Skeletal muscle cell (primary cell): ENCODE results near the gene BSG.
"Not testable (repeated sequence)": the region's sequence is repeated elsewhere in the genome, so short reads cannot be mapped to it uniquely, and the experiment has no call there.

ENCODE experiments used
- DNase-seq: peaks from one replicate; pipeline ENCODE4 v3.0.0-alpha.2; 2010; ENCODE audit warnings: low read depth
- H3K4me3 ChIP-seq: 2 replicates; pipeline ENCODE4 v1.5.1; 2011; ENCODE audit warnings: low read depth, mild to moderate bottlenecking, control low read depth, low read length, moderate library complexity

BSG gene

DNA sequence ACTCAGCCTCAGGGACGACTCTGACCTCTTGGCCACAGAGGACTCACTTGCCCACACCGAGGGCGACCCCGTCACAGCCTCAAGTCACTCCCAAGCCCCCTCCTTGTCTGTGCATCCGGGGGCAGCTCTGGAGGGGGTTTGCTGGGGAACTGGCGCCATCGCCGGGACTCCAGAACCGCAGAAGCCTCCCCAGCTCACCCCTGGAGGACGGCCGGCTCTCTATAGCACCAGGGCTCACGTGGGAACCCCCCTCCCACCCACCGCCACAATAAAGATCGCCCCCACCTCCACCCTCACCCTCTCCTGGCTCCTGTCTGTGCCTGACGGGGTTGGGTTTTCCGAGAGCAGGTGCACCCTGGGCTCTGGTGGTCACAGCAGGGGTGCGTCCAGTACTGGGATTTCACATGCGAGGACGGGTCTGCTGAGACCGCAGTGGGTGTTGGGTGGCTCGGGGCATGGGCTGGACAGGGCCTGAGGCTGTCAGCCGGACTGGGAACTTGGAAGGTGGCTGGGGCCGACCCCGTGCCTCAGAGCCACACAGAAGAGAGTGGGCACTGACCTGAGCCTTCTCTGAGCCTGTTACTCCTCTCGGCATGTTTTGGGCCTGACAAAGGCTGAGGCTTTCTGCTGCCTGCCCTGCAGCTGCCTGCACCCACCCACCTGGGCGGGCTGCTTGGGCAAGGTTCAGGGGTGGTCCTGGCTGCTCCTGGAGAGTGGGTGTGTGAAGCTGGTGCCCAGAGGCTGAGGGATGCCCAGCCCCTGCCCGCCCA, 11.0 kb downstream of the BSG start:
- no peak for DNase-seq
- H3K4me3 ChIP-seq: no peak overlapping the region

DNA sequence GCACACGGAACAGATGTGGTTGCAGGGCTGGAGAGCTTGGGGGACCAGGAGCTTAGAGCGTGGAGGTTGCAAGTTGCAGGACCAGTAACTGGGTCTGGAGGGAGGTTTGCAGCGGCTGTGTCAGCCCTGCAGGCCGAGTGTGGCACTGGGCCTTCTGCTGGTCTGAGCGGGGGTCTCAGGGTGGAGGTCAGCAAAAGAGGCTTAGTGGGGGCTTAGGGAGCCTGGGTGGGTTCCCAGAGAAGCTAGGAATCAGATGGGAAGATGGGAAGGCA, 11.5 kb downstream of the BSG start:
- DNase-seq: no peak
- H3K4me3 ChIP-seq: no peak overlapping the region

DNA sequence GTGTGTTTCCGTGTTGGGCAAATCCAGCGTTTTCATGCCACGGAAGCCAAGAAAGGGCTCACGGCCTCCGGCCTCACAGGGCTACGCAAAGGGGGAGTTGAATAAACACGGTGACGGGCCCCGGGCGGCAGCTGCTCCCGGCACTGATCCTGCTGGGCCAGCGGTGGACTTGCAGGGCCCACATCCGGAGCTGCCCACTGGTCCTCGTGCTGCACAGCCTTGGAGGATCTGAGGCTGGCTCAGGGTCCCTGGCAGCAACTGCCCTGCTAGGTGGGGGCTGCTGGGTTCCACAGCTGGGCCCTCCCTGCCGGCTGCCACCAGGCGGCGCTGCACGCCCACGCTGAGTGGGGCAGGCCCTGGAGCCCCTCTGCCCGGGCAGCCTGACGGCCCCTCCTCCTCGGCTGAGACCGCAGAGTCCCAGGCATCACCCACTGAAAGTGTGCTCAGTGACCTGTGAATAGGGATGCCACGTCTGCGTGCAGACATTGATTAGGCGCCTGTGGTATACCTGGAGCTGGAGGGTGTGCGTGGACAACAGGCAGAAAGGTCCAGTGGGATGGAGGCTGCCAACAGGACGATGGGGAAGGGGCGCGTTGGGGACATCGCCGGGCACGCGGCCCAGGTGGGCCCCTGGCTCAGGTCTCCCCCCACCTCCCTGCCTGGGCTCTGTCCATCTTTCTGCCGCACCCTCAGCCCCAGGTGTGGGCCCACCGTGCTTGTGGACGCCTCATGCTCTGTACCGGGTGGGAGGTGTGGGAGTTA, 12.0 kb downstream of the BSG start:
- no peak for DNase-seq

DNA sequence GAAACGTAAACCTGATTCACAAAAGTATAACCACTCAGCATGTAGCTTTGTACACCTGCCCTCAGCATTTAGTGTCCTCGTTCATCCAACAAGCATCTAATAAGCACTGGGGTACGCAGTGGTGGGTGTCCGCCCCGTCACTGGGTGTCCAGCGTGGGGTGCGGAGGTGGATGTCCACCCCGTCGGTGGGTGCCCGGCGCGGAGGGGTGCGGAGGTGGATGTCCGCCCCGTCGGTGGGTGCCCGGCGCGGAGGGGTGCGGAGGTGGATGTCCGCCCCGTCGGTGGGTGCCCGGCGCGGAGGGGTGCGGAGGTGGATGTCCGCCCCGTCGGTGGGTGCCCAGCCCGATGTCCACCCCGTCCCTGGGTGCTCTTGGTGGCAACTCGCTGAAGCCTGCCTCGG, 12.8 kb downstream of the BSG start:
- not testable (repeated sequence) for DNase-seq, H3K4me3 ChIP-seq

More for the DNA sequence above, 12.0 kb downstream of the BSG start:
- no peak overlapping the region for H3K4me3 ChIP-seq

DNA sequence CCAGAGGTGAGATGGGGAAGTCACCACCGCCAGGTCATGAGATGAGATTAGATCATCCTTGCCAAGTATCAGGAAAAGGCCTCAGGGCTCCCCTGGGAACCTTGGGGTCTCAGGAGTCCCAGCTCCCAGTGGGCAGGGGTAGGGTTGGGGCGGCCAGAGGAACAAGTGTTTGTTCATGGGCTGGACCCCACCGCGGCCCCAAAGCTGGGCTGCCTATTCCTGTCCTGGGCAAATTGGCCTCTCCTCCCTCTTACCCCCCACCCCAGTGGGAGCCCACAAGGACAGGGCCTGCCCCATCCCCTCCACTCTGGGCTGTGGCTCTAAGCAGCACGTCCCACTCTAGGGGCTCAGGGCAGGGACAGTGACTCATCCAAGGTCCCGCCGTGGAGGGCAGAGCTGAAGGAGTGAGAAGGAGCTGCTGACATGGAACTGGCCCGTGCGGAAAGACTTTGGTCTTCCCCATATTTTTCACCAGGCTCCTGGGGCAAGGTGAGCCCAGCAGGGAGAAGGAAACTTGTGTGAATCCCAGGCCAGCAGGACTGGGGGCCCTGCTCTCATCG, 13.2 kb downstream of the BSG start:
- no peak for DNase-seq
- no peak overlapping the region for H3K4me3 ChIP-seq

DNA sequence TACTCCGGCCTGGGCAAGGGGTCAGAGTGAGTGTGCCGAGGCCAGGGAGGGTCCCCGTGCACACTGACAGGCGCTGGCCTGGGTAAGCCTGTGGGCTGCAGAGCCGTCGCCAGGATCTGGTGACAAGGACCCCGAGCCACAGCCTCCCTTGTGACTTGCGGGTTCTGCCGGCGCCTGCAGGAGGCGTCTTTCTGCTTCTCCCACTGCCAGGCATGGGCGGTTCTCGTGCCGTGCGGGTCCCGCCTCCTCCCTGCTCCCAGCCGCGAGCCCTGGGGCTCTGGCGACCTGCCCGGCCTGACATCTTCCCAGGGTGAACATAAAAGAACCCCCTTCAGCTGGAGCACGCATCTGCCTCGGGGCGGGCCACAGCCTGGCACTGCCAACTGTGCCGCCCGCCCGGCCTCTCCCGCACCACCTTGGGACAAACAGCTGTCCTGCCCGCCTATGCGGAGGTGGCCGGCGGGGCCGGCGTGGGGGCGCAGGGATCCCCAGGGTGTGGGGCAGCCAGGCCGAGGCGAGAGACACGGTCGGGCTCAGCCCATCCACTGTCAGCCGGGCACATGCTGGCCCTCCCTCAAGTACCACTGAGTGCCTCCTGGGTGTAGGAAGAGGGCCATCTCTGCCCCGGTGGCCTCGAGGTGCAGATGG, 15.8 kb downstream of the BSG start:
- DNase-seq: peak; percentile 53

DNA sequence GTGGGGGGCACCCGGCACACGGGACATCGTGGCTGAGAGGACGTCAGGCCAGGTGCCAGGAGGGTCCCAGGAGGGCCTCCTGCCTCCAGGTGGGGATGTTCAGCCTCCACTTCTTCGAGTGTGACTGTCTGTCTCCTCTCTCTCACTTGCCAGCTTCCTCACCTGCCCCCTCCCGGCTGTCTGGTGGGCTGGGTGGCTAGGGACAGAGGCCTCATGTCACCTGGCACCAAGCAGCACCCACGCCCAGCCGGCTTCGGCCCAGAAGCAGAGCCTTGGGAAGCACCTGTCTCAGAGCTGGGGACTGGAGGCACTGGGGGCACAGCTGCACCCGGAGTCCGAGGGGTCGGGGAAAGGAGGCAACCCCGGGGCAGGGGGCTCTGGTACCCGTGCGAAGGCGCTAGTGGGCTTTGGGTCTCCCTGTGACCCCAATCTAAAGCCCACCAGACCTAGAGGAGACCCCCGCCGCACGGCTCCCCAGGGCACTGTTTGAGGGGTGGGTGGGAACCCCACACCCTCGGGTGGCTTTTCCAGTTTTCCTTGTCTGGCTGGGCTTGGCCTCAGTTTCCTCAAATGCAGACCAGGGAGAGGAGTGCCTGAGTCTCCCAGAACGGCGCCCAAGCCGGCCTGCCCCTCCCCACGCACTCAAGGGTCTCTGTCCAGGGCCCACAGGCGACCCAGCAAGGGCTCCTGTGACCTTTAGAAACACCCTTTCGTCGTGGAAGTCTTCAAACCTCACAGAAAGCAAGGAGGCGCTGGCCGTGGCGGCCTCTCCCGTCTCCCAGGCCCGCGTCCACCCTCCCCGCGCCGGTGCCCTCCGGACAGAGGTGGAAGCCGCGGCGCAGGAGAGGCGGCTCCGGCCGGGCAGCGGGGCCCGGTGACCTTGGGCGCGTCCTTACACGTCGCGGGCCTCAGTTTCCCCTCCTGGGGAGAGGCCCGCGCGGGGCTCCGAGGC, 16.6 kb downstream of the BSG start:
- DNase-seq: no peak
- peak overlapping the region; percentile 26 for H3K4me3 ChIP-seq

More for the DNA sequence above, 15.8 kb downstream of the BSG start:
- H3K4me3 ChIP-seq: no peak overlapping the region

DNA sequence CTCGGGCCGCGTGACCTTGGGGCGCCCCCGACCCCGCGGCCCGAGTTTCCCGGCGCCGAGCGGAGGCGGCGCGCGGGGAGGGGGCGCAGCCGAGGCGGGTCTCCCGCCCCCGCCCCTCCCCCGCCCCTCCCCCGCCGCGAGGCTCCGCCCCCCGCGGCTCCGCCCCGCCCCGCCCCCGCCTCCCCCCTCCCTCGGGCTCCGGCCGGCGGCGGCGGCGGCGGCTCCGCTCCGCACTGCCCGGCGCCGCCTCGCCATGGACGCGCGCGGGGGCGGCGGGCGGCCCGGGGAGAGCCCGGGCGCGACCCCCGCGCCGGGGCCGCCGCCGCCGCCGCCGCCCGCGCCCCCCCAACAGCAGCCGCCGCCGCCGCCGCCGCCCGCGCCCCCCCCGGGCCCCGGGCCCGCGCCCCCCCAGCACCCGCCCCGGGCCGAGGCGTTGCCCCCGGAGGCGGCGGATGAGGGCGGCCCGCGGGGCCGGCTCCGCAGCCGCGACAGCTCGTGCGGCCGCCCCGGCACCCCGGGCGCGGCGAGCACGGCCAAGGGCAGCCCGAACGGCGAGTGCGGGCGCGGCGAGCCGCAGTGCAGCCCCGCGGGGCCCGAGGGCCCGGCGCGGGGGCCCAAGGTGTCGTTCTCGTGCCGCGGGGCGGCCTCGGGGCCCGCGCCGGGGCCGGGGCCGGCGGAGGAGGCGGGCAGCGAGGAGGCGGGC, 17.4 kb downstream of the BSG start, which contains the start of gene HCN2:
HCN2 (plus strand) TSS at position 189 of the 703 bp plus-strand sequence; CDS start at position 254, 65 bp downstream.
- no peak for DNase-seq
- peak within 1 kb of the TSS; percentile 36 for H3K4me3 ChIP-seq

DNA sequence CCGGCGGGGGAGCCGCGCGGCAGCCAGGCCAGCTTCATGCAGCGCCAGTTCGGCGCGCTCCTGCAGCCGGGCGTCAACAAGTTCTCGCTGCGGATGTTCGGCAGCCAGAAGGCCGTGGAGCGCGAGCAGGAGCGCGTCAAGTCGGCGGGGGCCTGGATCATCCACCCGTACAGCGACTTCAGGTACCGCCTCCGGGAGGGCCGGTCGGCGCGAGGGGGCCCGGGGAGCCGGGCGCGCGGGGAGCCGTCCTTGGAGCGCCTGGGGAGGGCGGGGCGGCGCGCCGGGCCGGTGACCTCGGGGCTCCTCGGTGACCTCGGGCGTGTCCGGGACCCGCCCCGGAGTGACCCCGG, 18.0 kb downstream of the BSG start:
- H3K4me3 ChIP-seq: peak overlapping the region; percentile 36
- DNase-seq: no peak

DNA sequence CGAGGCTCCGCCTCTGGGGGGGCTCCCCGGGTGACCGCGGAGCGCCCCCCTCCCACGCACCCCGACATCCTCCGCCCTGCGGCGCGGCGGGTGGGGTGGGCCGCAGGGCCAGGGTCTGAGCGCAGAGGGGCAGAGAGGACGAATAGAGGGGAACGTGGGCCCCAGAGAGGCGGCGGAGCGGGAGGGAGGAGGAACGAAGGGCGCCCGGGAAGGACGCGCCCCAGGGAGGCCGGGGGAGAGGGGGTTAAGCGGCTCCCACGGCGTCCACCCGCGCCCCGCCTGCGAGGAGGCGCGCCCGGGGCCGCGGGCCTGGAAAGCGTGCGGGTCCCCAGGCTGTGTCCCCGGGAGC, 18.3 kb downstream of the BSG start:
- peak overlapping the region; percentile 36 for H3K4me3 ChIP-seq
- DNase-seq: no peak

DNA sequence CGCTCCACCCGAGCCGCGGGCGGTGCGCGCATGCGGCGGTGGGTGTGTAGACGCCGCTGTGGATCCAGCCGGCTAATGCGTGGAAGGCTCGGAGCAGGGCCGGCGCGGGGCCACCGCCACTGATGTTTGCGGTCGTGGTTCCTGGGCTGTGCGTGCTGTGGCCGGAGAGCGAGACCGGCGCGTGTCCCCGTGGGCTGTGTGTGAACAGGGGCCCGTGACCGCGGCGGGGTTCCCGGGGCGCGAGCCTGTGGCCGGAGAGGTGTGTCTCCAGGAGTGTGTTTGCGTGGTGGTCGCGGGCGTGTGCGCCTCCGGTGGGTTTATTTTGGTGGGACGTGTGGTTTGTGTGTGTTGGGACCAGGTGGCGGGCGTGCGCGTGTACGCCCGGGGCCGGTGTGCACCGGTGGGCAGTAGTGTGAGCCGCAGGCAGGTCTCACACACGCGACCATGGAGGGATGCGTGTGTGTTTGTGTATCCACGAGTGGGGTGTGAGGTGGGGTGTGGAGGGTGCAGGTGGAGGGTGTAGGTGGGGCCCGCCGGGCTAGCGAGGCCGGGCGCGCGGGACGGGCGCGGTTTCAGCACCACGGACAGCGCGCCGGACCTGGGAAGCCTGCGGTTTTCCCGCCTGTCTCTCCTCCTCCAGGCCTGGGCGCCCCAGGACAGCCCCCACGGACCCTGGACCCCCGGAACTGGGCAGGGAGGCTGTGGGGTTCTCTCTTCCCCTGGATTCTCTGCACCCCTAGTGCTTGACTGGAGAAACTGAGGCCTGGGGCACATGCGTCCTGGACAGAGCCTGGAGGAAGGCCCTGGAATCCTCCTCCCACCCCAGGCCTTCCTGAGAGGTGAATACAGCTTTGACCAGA, 18.9 kb downstream of the BSG start:
- peak overlapping the region; percentile 36 for H3K4me3 ChIP-seq
- no peak for DNase-seq

DNA sequence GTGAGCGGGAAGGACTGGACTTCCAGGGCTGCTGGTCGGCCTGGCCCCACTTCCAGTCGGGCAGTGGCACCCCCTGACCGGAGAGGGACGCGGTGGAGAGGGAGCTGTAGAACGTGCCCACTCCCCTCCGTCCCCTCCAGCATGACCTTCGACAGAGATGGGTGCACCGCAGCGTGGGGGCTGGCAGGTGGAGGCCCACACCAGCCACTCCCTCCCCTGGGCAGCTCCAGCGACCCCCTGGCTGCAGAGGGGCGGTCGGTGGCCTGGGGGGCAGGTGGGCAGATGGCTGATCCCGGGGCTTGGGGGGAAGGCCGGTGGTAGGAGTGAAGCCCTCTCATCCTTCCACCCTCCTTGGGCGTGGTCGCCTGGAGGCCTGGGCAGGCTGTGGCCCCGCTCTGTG, 19.7 kb downstream of the BSG start:
- DNase-seq: no peak

DNA sequence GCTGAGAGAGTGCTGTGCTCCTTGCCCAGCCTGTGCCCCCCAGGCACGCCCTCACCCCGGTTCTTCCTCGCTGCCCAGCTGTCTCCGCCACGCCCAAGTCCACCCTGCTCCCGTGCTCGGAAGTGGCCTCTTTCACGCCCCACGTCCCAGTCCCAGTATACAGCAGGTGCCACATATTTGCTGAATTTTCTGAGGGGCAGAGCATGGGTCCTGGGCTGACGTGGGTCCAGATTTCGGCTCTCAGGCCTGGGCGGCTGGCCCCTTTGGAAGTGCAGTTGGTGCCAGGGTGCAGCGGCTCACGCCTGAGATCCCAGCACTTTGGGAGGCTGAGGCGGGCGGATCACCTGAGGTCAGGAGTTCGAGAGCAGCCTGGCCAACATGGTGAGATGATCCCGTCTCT, 20.7 kb downstream of the BSG start:
- H3K4me3 ChIP-seq: no peak overlapping the region
- no peak for DNase-seq

More for the DNA sequence above, 19.7 kb downstream of the BSG start:
- H3K4me3 ChIP-seq: no peak overlapping the region

DNA sequence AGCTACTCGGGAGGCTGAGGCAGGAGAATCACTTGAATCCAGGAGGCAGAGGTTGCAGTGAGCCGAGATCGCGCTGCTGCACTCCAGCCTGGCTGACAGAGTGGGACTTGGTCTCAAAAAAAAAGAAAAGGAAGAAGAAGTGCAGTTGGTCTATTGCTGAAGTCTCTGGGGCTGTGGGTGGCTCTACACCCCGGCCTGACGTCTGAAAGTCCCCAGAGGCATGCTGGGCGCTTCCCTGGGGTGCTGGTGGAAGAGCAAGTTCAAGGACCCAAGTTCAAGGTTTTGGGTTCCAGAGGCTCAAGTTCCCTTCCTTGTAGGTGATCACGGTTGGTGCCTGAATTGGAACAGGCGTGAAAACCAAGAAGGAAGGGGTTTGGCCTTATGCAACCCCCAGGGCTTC, 21.1 kb downstream of the BSG start:
- H3K4me3 ChIP-seq: no peak overlapping the region
- no peak for DNase-seq

DNA sequence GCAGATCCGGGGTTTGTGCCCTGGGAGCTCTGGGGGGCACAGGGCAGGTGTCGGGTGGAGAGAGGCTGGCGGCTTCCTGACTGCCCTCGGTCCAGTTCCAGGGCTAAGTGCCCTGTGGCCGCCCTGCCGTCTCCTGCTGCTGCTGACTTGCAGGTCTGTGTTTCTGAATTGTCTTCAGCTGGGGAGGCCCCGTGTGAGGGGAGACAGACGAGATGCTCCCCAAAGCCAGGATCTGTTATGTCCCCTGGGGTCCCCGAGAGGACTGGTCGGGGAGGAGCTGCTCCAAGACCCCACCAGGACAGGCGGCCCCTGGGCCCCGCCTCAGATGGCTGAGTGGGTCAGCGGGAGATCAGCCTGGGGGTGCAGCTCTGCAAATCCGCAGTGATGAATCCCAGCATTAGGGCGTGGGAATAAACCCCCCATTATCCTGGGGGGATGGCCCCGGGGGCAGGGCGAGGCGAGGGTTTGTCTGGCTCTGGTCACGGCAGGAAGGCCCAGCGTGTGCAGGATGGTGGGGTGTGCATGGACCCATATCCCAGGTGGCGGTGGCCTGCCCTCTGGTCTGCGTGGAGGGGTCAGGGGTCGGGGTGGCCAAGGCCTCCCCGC, 22.0 kb downstream of the BSG start:
- H3K4me3 ChIP-seq: no peak overlapping the region
- DNase-seq: no peak

DNA sequence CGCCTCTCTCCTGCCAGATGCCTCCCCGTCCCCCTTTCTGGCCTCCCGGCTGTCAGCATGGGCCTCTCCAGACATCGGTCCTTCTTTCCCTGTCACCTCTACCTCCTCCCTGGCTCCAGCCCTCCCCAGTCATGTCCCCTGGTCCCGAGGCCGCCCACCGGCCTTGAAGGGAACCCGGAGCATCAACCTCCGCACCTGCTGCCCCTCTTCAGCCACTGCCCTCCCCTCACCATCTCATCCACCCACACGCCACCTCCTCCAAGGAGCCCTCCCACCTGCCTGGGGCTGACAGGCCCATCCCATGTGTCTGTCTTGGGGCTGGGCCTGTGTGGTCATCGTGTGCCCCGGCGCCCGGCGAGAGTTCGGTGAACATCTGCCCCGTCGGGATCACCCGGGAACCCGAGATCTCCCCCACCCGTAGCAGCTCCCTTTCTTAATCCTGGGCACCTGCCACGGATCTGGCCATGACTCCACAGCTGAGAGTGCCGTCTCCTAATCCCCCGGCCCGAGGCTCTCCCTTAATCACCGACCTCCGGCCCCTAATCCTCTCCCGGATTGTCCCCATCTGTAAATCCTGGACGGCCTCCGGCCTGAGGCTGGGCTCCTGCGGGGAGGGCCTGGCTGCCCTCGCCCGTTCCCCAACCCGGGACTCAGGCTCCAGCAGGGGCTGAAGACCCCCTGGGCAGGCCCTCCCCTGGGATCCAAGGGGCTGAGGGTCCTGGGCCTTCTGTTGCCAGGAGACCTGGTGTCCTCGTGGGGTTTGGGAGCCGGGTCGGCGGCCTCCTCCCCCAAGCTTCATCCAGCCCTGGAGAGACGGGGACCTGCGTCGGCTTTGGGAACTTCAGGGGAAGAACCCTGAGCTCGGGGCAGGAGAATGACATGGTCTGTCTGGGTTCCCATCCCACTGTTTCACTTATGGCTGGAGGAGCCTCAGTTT, 23.2 kb downstream of the BSG start:
- H3K4me3 ChIP-seq: no peak overlapping the region
- no peak for DNase-seq

DNA sequence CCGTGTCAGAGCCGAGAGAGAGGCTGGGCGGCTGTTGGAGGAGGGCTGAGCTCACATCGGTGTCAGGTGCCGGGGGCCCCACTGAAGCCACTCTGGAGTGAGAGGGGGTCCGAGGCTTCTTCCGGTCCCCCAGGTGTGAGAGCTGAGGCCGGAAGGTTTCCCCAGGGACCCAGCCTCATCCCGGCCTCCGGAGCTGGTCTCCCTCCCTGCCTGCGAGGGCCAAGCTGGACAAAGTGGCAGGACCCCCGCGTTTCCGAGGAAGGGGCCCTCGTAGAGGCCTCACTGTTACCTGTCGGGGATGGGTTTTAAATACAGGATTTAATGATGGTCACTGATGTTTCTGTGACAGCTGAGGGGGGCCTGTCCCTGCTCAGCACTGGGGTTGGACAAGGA, 23.9 kb downstream of the BSG start:
- DNase-seq: no peak
- no peak overlapping the region for H3K4me3 ChIP-seq
